ENCODE data around the gene H2BK1. TPM values are rescaled to one million over a fixed set of nuclear protein-coding genes. Genes with fewer than 3 reads are reported as not detected.

Gene H2BK1
- total RNA-seq (under 1 TPM in 1 of 4 donors, not detected in 3; 0.83 TPM), polyA plus RNA-seq (not detected)
- long read RNA-seq, donor 1, result 0 reads
- long read RNA-seq, donor 2, result 0 reads

- no peak within 1 kb of the TSS for H3K4me3 ChIP-seq
- WGBS, 3 donors, result 81 to 87% (median 86%) methylated on average over 17 of the region's 17 CpGs
- peaks cover 5 to 42% of the 10 kb centered on the region in 2 donors for H3K36me3 ChIP-seq (ENCODE audit: insufficient read depth in 1 of 2, low read depth in 1 of 2)
- no peaks in the 10 kb centered on the region for H3K4me1 ChIP-seq
- peaks cover 0 to 3% (median 2%) of the 10 kb centered on the region in 3 donors for H3K27me3 ChIP-seq (ENCODE audit: insufficient read depth in 3 of 3, low read length in 2 of 3)
- TF ChIP-seq, protein P1, sequence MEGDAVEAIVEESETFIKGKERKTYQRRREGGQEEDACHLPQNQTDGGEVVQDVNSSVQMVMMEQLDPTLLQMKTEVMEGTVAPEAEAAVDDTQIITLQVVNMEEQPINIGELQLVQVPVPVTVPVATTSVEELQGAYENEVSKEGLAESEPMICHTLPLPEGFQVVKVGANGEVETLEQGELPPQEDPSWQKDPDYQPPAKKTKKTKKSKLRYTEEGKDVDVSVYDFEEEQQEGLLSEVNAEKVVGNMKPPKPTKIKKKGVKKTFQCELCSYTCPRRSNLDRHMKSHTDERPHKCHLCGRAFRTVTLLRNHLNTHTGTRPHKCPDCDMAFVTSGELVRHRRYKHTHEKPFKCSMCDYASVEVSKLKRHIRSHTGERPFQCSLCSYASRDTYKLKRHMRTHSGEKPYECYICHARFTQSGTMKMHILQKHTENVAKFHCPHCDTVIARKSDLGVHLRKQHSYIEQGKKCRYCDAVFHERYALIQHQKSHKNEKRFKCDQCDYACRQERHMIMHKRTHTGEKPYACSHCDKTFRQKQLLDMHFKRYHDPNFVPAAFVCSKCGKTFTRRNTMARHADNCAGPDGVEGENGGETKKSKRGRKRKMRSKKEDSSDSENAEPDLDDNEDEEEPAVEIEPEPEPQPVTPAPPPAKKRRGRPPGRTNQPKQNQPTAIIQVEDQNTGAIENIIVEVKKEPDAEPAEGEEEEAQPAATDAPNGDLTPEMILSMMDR (IDR thresholded peaks at IDR 0.05), result no peak
- DNase-seq, result no peak
- H3K9me3 ChIP-seq, result no peaks in the 10 kb centered on the region
- H3K27ac ChIP-seq, result no peak within 1 kb of the TSS
- no peak for ATAC-seq
- intact Hi-C loops (cut with DNase I), result no loop called here
Observed at GRCh38 chr7:151210087-151210854, at the start of gene H2BK1. Gene H2BK1 (minus strand): TSS chr7:151210488. CDS start chr7:151210318, 170 bp downstream.

DNA sequence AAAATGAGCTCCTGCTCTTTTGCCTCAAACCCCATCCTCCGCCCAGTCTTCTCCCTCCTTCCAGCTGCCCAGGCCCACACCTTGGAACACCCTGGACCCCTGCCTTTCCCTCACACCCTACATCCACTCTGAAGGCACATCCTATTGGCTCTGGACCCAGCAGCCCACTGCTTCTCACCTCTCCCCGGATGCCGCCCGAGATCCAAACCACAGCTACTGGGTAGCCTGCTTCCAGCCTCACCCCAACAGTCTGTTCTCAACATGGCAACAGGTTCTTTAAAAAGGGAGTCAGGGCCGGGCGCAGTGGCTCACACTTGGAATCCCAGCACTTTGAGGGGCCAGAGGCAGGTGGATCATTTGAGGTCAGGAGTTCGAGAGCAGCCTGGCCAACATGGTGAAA, 47.7 kb upstream of the H2BK1 start:
- Histone ChIP-seq H3K4me3 (no peak overlapping the region), H3K4me1 (peaks cover 6% of the 10 kb centered on the region), H3K27me3 (ENCODE audit: insufficient read depth in 3 of 3, low read length in 2 of 3) (peaks cover 0 to 31% (median 9%) of the 10 kb centered on the region in 3 donors), H3K27ac (no peak overlapping the region), H3K36me3 (ENCODE audit: insufficient read depth in 1 of 2, low read depth in 1 of 2) (no peaks in the 10 kb centered on the region), H3K9me3 (no peaks in the 10 kb centered on the region)
- TF ChIP-seq, protein P1 (IDR thresholded peaks at IDR 0.05), result no peak
- intact Hi-C loops (cut with DNase I), result no loop called here
- no peak for DNase-seq
- WGBS, 3 donors, result 88 to 97% (median 89%) methylated on average over 7 of the region's 7 CpGs
- no peak for ATAC-seq

- no peak for DNase-seq
- intact Hi-C loops (cut with DNase I), result no loop called here
- TF ChIP-seq, protein P1 (IDR thresholded peaks at IDR 0.05), result no peak
Observed at GRCh38 chr7:151256410-151257045, 46.2 kb upstream of the H2BK1 start.

DNA sequence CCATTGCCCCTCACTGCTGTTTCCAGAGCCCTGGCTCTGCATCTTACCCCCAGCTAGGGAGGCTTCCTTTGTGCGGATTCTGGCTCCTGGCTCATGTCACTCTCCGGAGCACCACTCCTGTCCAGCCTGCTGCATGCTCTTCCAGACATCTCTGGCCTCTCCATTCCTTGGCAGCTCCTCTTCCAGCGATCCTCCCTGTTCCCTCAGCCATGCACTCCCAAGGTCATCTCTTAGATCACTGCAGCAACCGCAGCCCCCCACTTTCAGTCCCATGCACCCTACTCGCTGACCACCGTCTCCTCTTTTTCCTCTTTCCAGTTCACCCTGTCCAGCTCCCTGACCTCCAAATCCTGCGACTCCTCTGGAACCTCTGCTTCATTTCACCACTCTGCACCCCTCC, 45.1 kb upstream of the H2BK1 start:
- intact Hi-C loops (cut with DNase I), result no loop called here
- Histone ChIP-seq H3K4me3 (no peak overlapping the region), H3K4me1 (peaks cover 22% of the 10 kb centered on the region), H3K27ac (no peak overlapping the region), H3K27me3 (ENCODE audit: insufficient read depth in 3 of 3, low read length in 2 of 3) (peaks cover 0 to 9% (median 6%) of the 10 kb centered on the region in 3 donors), H3K9me3 (no peaks in the 10 kb centered on the region), H3K36me3 (ENCODE audit: insufficient read depth in 1 of 2, low read depth in 1 of 2) (no peaks in the 10 kb centered on the region)
- TF ChIP-seq, protein P1 (IDR thresholded peaks at IDR 0.05), result no peak
- peak in 1 of 2 donors; percentile 4 for DNase-seq
- no peak for ATAC-seq
- WGBS, 3 donors, result 69 to 70% (median 70%) methylated on average over 7 of the region's 7 CpGs

More at GRCh38 chr7:151256410-151257045, 46.2 kb upstream of the H2BK1 start:
- H3K36me3 ChIP-seq (ENCODE audit: insufficient read depth in 1 of 2, low read depth in 1 of 2), result no peaks in the 10 kb centered on the region
- H3K27ac ChIP-seq, result no peak overlapping the region
- no peak overlapping the region for H3K4me3 ChIP-seq
- peaks cover 11% of the 10 kb centered on the region for H3K4me1 ChIP-seq
- no peak for ATAC-seq
- peaks cover 0 to 17% (median 9%) of the 10 kb centered on the region in 3 donors for H3K27me3 ChIP-seq (ENCODE audit: insufficient read depth in 3 of 3, low read length in 2 of 3)
- H3K9me3 ChIP-seq, result no peaks in the 10 kb centered on the region
- WGBS, 3 donors, result 24 to 35% (median 25%) methylated on average over 16 of the region's 16 CpGs

Measured in psoas muscle (tissue), 8 donors.